AG08395 (cell line): ENCODE measurements around the gene HOMER1.
A peak's percentile ranks its signal among the peaks of the same experiment; 100 is the strongest.

Source experiments
- DNase-seq: peaks from one replicate; pipeline ENCODE4 v3.0.0; 2012; ENCODE audit warnings: mixed read lengths, low spot score

HOMER1 gene

GRCh38 chr5:79488775-79489174 is 25.2 kb downstream of the HOMER1 start:
- peak; percentile 26 for DNase-seq

DNA sequence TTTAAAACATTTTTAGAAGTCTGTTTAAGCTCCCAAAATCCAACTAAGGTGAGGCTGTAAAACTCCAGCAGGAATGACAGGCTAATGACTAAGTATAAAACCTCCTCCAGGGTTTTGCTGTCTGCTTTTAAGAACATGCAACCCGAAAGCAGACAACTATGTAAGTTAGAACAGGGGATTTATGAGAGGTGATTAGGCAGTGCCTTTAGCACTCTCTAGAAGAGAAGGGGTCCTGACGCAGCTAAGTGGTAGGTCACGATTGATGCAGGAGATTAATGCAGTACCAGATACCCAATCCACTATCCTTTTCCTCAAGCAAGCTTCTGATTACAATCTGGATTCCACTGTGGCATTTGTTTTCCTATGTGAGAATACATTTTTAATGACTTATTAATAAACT is 25.9 kb downstream of the HOMER1 start:
- DNase-seq: no peak

DNA sequence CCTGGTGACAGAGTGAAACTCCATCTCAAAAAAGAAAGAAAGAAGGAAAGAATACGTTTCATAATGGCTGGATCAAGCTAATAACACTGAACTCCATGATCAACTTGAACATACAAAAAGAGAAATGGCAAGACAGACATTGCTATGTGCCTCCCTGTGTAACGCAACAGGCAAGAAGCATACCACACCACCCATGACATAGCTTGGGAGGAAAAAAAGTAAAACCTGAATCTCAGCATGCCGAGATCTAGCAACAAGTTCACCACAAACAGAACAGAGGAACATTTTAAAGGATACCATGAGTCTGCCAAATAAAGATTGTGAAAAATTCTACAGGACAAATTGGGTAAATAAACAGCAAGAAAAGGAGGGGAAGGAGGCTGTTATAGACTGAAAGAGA is 26.7 kb downstream of the HOMER1 start:
- DNase-seq: no peak

DNA sequence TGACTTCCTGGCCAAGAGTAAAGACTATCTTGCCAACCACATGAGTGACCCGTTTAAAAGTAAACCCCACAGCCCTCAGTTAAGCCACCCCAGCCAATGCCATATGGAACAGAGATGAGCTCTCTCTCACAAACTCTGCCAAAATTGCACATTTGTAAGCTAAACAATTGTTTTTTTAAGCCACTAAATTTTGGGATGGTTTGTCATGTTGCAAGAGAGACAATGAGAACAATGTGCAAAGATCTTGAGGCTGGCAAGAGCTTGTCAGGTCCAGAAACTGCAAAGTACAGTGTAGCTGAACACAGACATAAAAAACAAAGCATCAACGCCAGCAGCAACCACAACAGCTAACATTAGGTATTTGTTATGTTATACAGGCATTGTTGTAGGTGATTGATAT is 27.8 kb downstream of the HOMER1 start:
- DNase-seq: no peak

GRCh38 chr5:79484731-79485130 is 29.2 kb downstream of the HOMER1 start:
- DNase-seq: no peak

DNA sequence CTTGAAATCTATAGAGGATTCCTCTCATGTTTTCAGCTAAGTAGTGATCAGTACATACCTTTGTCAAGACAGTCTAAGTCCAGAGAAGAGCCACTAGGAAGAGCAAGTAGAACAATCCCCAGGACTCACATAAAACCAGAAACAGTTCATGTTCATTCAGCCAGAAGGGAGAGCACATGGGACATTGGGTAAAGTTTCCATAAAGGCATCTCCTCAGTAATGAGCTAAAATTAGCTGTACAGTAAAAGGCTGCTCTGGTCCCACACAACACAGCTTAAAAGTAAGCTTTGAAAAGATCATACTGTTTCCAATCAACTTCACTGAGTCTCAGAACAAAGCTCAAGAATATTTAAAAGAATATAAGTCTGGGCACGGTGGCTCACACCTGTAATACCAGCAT is 32.4 kb downstream of the HOMER1 start:
- DNase-seq: no peak

DNA sequence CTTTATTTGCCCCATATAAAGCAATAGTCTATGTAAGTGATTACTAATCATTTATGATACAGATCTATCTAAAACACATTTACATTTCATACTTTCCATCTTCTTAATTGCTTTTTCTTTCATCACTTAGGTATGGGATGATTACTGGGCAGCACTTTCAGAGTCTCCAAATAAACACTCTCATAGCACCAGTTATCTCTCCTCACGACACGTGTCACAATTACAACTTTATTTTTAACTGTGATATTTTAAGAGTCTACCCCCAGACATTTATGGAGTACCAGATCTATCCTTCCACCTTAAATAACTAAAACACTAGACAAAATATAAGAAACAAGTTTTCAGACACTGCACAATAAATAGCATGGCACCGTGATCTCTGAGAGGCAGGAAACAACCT is 32.9 kb downstream of the HOMER1 start:
- DNase-seq: no peak

DNA sequence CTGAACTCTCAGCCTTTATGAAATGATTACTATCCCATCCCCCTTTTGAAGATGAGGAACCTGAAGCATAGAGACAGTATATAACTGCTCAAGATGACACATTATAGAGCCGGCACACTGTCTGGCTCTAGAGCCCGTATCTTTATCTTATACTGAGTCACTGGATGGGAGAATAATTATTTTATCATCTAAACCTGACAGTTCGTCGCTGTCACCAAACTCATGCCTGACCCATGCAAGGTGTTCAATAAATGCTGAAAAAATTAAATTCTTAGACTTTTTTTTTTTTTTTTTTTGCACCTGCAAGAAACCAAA is 38.8 kb downstream of the HOMER1 start:
- DNase-seq: no peak

DNA sequence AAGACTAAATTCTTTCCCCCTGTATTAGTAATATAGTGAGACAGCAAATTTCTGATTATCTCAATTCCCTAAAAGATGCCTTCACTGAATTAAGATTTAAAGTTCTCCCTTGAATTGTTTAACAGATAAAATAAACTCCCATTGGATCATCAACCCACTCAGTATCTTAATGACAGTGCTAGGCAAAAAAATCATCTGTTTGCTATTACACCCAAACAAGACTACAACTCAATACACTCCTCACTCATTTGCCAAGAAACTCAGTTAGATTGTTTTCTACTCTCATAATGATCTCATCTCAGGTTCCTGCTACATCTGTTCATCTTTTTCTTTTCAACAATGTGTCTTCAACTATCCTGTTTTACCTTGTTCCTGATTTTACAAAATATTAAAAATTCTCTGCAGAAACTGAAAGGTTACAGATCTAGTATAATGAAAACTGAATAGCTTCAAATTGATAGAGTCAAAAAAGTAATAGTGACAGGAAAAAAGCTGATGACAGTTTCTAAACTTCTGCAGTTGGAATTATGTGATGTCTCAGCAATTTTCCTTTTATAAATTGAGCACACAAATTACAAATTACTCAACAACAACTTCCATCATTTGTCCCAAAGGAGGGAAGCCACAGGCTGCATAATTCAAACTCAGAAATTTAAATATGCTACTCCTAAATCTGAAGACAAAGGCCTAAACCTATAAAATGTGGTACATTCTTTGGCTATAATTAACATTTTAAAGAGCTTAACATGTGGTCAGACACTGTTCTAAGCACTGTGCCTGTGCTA is 39.4 kb downstream of the HOMER1 start:
- peak; percentile 27 for DNase-seq

- no peak for DNase-seq
These were observed 42.4 kb downstream of the HOMER1 start for GRCh38 chr5:79471556-79471955.

- peak; percentile 53 for DNase-seq
These were observed 49.1 kb downstream of the HOMER1 start for GRCh38 chr5:79464695-79465332.

DNA sequence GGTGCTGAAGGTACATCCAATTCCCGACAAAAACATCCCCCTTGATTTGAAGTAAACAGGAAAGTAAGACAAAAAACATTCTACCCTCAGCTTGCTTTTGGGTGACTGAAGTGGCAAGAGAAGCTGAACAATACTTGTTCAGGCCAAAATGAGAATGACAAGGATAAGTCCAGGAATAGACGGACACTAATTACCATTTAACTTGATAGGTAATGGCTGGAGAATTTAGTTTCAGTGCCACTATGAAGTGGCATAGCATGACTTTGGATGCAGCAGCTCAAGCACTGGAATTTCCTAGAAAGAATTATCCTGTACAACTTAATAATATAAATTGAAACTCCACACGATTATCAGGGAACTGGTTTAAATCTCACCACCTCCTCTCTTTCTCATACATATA is 49.7 kb downstream of the HOMER1 start:
- no peak for DNase-seq

GRCh38 chr5:79459626-79460025 is 54.3 kb downstream of the HOMER1 start:
- DNase-seq: no peak

GRCh38 chr5:79456890-79457583 is 56.9 kb downstream of the HOMER1 start:
- no peak for DNase-seq

DNA sequence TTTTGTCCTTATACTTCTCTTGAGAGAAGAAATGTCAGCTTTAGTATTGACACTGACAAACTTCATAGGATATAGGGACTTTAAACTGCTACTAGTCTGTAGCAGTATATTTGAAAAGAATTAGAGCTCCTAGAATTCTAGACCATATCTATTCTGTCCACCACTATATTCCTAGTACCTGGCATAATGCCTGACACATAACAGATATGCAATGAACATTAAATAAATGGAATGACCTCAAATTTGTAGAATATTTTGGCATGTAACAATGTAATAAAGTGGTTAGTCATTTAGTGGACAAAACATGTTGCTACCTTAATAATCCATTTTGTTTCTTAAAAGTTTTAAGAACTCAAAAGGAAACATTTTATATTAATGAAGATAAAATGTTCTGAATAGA is 57.5 kb downstream of the HOMER1 start:
- no peak for DNase-seq

DNA sequence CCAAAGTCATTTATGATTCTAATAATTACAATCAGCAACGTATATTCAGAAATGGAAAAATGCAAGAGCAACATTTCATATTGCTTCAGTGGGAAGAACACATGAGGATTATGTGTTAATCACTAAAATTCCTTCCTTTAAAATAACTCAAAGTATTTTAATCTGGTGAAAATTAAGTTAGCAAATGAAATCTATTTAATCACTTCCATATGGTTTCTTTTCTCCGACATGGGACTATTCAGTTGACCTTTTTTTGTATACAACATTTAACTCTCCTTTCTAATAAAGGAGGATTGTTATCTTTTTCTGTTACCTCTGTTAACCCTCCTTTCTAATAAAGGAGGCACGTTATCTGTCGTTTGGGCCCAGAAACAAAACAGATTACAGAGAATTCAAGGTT is 59.9 kb downstream of the HOMER1 start:
- DNase-seq: no peak

DNA sequence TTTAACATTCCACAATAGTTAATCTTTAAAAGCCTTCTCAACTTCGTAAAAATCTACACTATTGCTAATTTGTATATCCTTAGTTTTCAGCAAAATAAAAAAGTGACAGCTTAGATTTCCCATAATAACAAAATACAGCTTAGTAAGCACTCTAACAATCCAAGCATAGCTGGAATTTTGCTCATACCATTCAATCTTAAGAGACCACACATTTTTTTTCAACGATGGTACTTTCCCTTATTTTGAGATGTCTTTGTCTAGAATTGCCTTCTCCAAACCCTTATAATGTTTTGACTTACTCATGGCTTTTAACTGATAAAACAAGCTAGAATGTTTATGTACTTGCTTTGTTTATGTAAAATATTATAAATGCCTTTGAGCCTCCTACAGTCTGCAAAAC is 65.6 kb downstream of the HOMER1 start:
- DNase-seq: peak; percentile 36

DNA sequence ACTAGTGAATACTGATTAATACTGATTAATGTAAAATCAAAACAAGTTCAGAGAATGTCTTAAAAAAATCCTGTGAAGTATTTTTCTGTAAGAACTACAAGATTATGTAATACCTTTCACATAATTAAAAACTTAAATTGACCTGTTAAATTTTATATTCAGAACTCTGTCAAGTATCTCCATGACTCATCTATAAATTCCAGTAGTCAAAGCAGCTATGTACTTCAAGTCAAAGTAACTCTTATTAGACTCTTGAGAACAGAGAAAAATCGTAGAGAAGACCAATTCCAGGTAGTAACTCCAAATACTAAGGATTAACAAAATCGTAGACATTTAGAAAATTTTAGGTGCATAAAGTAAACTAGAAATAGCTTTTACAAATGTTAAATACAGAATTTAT is 77.1 kb downstream of the HOMER1 start:
- peak; percentile 22 for DNase-seq

GRCh38 chr5:79436224-79436623 is 77.7 kb downstream of the HOMER1 start:
- DNase-seq: peak; percentile 60

- DNase-seq: no peak
These were observed 83.7 kb downstream of the HOMER1 start for GRCh38 chr5:79430196-79430595.

DNA sequence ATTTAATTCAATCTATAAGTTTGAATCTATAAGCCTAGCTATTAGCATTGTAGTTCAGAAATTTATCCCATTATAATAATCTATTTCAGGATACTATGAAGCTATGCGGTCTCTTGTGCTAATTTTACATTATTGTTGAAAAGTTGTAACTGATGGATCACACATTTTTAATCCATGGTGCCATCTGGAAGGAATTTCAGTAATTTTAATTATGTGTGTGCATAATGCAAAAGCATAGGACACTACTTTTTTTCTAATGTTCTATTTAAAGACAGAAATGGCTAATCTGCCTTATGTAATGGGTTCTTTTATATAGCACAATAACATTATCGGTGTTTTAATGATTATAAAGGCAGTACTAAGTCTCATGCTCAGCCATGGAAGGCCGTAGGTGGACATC is 90.6 kb downstream of the HOMER1 start:
- DNase-seq: no peak

GRCh38 chr5:79420248-79420647 is 93.7 kb downstream of the HOMER1 start:
- DNase-seq: no peak

GRCh38 chr5:79418276-79418675 is 95.7 kb downstream of the HOMER1 start:
- DNase-seq: no peak
